T-helper 2 cell (primary cell): ENCODE data around the gene AZIN2.
"Not testable (repeated sequence)": the region's sequence is repeated elsewhere in the genome, so short reads cannot be mapped to it uniquely, and the experiment has no call there.

Experiments used
- DNase-seq, 5 experiments: peaks; one replicate each; pipeline versions ENCODE4 v3.0.0 to v3.0.0-alpha.2; 2012 to 2022

AZIN2 gene

GRCh38 chr1:33060579-33061083 is 20.3 kb upstream of the AZIN2 start:
- DNase-seq: no peak

GRCh38 chr1:33061834-33062233 is 19.1 kb upstream of the AZIN2 start:
- no peak for DNase-seq

GRCh38 chr1:33064284-33064683 is 16.7 kb upstream of the AZIN2 start:
- not testable (repeated sequence) for DNase-seq

- no peak for DNase-seq
Observed at GRCh38 chr1:33065301-33065700, 15.7 kb upstream of the AZIN2 start.

- not testable (repeated sequence) for DNase-seq
Observed at GRCh38 chr1:33066477-33066876, 14.5 kb upstream of the AZIN2 start.

GRCh38 chr1:33068108-33068507 is 12.8 kb upstream of the AZIN2 start:
- not testable (repeated sequence) for DNase-seq

- no peak for DNase-seq
Observed at GRCh38 chr1:33070628-33071027, 10.3 kb upstream of the AZIN2 start.

- DNase-seq: no peak
Observed at GRCh38 chr1:33072707-33073106, 8.2 kb upstream of the AZIN2 start.

GRCh38 chr1:33074193-33074945 is 6.6 kb upstream of the AZIN2 start:
- no peak for DNase-seq

- no peak for DNase-seq
Observed at GRCh38 chr1:33078030-33078591, 2.8 kb upstream of the AZIN2 start.

- DNase-seq: no peak
Observed at GRCh38 chr1:33080373-33080772, 580 bp upstream of the AZIN2 start.

GRCh38 chr1:33081554-33082305 is 777 bp downstream of the AZIN2 start:
- DNase-seq: no peak

- no peak for DNase-seq
Observed at GRCh38 chr1:33082575-33083108, 1.7 kb downstream of the AZIN2 start.

GRCh38 chr1:33085332-33085731 is 4.4 kb downstream of the AZIN2 start:
- DNase-seq: no peak

GRCh38 chr1:33086384-33086850 is 5.5 kb downstream of the AZIN2 start:
- peak in 2 of 5 experiments; percentile 10 to 53 for DNase-seq

GRCh38 chr1:33087677-33088076 is 6.7 kb downstream of the AZIN2 start:
- no peak for DNase-seq

- peak in 1 of 5 experiments; percentile 71 for DNase-seq
Observed at GRCh38 chr1:33088119-33088906, 7.4 kb downstream of the AZIN2 start.

GRCh38 chr1:33089457-33089856 is 8.5 kb downstream of the AZIN2 start:
- no peak for DNase-seq

- DNase-seq: no peak
Observed at GRCh38 chr1:33092438-33092837, 11.5 kb downstream of the AZIN2 start.

GRCh38 chr1:33093004-33093403 is 12.1 kb downstream of the AZIN2 start:
- DNase-seq: no peak

- DNase-seq: no peak
Observed at GRCh38 chr1:33094486-33094885, 13.5 kb downstream of the AZIN2 start.

- DNase-seq: no peak
Observed at GRCh38 chr1:33094971-33095604, 14.1 kb downstream of the AZIN2 start.
